ENCODE results near the gene TUBGCP6.

GRCh38 chr22:50267591-50268390 is 23.0 kb upstream of the TUBGCP6 start:
- no peak for TF ChIP-seq BHLHE40 (IDR thresholded peaks at IDR 0.05; ENCODE audit: borderline replicate concordance)
- TF ChIP-seq ZNF384 (IDR thresholded peaks at IDR 0.05), result no peak
- no peak for TF ChIP-seq FOXA1 (IDR thresholded peaks at IDR 0.05)
- no peak for TF ChIP-seq FOXM1 (IDR thresholded peaks at IDR 0.05; ENCODE audit: borderline replicate concordance)
